Measurements from ENCODE around the gene CTNNA2.
"Not testable (repeated sequence)": the region's sequence is repeated elsewhere in the genome, so short reads cannot be mapped to it uniquely, and the experiment has no call there.

CTNNA2 gene

DNA sequence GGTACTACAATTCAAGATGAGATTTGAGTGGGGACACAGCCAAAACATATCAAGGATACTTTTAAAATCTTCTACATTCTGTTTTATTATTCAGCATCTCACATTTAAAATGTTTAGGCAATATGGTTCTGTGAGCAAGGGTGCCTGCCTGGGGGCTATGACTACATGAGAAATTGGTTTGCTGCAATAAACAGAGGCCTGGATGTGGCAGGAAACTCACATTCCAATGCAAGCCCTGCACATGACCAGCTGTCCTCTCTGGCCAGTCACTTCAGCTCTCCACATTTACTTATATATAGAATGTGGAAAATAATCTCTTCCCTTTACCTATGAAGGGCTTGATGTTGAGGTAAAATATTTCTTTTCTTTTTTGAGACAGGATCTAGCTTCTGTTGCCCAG, 598.3 kb downstream of the CTNNA2 start:
- no peak for DNase-seq

DNA sequence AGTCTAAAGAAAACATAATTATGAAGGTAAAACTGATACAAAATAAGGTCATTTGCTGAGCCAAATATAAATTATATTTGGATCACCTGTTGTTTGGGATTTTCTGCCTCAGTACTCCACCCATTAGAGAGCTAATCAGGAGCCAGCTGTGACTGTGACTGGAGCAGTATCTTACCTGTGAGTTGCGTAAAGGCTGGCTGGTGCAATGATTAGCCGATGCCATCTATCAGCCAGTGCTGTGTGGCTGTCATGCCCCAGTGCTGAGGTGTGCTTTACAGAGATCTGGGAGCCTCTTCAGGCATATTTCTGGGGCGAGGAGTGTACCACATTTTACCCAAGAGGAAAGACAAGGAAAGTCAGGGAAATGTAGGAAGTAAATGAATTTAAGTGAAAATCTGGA, 599.9 kb downstream of the CTNNA2 start:
- DNase-seq = no peak

DNA sequence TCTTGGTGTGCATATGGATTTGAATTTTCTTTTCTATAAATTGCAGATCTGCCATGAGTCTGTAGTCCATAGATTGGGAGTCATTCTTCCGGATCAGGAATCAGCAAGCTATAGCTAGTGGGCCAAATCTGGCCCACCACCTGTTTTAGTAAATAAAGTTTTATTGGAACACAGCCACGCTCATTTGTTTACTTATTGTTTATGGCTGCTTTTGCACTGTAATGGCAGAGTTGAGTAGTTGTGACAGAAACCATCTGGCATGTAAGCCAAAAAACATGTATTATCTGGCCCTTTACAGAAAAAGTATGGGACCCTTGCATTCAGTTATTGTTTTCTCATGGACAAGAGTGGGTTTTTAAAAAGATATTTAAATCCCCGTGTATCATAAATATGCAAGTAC, 600.5 kb downstream of the CTNNA2 start:
- DNase-seq = no peak

- no peak for DNase-seq
These were observed 602.0 kb downstream of the CTNNA2 start for GRCh38 chr2:80114812-80115211.

- no peak for DNase-seq
These were observed 604.5 kb downstream of the CTNNA2 start for GRCh38 chr2:80117401-80117800.

- no peak for DNase-seq
These were observed 608.0 kb downstream of the CTNNA2 start for GRCh38 chr2:80120866-80121265.

- DNase-seq = no peak
These were observed 609.8 kb downstream of the CTNNA2 start for GRCh38 chr2:80122675-80123074.

DNA sequence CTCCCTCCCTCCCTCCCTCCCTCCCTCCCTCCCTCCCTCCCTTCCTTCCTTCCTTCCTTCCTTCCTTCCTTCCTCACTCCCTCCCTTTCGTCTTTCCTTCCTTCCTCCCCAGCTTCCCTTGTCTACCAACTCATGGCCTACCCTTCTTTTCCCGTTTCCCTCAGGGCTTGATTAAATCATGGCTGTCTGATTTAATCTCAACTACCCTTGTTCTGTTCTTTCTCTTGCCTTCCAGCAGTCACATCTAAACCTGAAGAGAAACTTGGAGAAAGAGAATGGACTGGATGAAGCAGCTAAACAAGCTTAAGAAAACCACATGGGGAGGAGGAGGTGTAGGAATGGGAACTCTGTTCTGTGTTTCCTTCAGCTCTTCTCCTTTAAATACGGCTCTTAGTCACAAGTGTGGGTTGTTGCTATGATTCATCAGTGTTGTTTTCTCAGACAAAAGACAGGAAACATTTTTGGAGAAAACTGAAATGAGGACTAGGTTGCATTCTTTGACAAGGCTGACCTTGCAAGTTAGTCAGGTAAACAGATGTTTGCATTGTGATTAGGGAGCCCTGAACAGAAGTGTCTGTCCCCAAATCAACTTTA, 613.8 kb downstream of the CTNNA2 start:
- no peak for DNase-seq

- DNase-seq = no peak
These were observed 615.2 kb downstream of the CTNNA2 start for GRCh38 chr2:80128080-80128479.

- no peak for DNase-seq
These were observed 619.4 kb downstream of the CTNNA2 start for GRCh38 chr2:80132281-80132680.

DNA sequence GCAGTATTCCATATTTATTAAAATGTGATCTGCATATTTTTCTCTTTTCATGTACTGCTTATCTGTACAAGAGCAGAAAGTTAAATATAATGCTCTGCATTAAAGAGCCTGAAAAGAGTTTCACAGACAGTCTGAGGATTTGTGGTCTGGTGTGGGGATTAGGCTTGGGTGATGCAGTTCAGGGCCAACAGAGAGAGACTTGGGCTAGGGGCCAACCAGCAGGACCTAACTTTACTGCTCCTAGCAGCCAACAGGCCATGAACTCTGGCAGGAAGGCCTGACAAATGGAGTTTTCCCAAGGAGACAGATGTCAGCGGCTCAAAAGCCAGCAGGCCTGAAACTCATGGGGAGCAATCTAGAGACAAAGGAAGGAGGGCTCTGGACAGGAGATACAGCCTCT, 622.1 kb downstream of the CTNNA2 start:
- DNase-seq = no peak

DNA sequence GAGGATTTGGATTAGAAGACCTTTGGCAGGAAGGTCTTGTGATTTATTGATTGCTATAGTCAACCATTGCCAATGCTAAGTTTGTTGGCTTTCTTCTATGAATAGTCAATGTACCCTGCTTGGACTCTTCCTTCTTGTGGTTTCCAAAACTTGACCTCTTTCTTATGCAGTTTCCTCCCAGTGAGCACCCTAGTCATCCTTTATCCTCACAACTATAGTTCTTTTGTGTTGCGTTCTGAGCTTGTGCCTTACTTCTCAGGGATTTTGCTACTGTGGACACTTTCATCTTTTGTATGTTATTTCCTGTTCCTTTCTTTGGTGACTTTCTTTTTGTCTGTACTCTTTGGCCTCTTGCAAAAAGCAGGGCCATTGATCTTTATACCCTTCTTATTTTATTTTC, 623.5 kb downstream of the CTNNA2 start:
- no peak for DNase-seq

- DNase-seq = no peak
These were observed 626.1 kb downstream of the CTNNA2 start for GRCh38 chr2:80139001-80139400.

- no peak for DNase-seq
These were observed 628.3 kb downstream of the CTNNA2 start for GRCh38 chr2:80141007-80141726.

GRCh38 chr2:80145499-80145898, 632.6 kb downstream of the CTNNA2 start:
- DNase-seq = no peak

GRCh38 chr2:80146757-80147156, 633.9 kb downstream of the CTNNA2 start:
- not testable (repeated sequence) for DNase-seq

- DNase-seq = no peak
These were observed 634.8 kb downstream of the CTNNA2 start for GRCh38 chr2:80147690-80148089.

GRCh38 chr2:80148906-80149305, 636.1 kb downstream of the CTNNA2 start:
- DNase-seq = no peak

DNA sequence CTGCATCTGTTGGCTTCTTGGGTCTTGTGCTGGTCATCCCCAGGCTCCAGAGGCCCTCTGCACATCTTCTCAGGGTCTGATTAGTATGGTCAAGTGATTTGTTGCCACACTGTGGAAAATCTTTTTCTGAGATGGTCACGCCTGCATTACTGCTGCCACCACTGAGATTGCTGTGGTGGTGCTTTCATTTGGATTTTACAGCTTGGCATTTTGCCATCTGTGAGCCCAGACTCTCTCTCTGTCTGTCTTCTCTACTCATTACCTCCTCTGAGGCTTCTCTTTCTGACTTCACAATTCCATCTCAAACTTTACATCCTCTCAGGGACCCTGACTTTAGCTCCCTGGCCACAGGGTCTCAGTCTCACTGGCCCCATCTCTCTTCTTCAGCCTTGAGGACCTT, 637.1 kb downstream of the CTNNA2 start:
- no peak for DNase-seq

GRCh38 chr2:80151248-80151647, 638.4 kb downstream of the CTNNA2 start:
- DNase-seq = no peak

DNA sequence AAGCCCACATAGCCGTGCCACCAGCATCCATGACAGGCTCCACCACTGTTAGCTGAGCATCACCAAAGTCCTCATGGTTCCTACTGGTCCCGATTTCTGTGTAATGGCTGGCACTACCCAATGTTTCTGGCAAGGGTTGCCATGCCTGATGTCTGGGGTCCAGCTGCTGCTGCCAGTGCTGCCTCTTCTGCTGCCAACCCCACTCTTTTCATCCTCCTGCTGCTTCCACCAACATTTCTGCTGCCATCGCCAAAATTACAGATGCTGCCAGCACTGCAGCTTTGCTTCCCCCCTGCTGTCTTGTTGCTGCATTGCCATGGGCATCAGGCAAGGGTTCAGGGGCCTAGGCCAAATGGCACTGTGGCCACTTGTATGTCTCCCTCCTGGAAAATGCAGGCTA, 638.8 kb downstream of the CTNNA2 start:
- DNase-seq = no peak

DNA sequence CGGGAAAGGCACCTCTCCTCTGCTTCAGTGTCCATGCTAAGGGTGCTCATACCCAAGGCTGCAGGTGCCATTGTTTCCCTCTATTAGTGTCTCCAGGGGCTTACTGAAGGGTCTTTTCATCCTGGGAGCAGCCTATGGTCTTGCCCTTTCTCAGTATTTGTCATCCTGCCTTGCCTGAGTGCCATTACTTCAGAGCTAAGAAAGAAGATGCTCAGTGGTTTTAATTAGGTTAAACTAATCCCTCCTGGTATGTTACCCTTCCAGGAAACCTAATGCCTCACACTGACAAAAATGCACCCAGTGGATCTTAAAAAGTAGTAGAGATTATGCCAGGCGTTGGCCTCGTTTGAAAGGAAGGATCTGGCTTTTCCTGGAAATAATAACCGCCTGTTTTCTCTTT, 640.3 kb downstream of the CTNNA2 start:
- no peak for DNase-seq

DNA sequence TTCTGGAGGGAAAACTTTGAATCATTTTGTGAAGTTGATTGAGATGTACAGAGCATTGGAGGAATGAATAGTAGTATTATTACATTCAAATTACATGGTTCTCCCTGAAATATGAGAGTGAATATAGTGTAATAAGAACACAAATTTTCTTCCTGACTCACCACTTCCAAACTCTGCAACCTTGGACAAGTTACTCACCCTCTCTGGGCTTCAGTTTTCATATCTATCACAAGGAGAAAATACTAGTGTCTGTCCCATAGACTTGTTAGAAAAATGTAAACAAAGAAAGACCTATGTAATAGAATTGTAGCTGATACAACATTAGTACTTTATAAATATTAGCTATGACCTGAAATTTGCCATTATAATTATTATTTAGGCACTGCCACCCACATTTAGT, 640.9 kb downstream of the CTNNA2 start:
- DNase-seq = no peak

DNA sequence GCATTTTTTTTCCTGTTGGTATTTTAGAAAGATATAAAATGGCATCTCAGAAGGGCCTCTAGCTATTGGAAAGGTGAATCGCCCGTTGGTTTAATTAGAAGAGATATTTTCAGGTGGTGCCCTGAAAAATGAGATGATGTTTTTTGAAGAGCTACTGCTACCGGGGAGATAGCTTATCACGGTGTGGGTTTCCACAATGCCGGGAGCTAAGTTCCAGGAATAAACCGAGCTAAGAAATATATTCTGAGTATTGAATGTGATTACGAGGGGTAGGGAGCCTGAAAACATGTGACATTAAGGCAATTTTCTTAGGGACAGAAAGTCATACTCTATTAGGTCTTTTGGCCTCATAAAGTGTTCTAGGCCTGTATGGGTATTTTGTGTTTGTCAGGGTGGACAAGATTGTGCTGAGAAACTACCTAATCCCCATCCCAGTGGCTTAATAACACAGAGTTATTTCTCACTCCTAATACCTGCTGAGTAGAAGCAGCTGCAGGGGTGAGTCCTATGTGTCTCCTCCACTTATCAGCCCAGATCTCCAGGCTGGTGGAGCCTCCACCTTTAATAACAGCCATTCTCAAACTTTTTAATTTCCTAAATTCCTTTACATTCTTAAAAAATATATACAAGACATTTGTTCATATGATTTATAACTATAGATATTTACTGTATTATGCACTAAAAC, 641.5 kb downstream of the CTNNA2 start:
- no peak for DNase-seq
